T-helper 22 cell (primary cell): ENCODE measurements around the gene PPP1R37.

Experiments
- DNase-seq: peaks from one replicate; pipeline ENCODE4 v3.0.0-alpha.2; 2020; ENCODE audit warnings: low read depth

PPP1R37 gene

DNA sequence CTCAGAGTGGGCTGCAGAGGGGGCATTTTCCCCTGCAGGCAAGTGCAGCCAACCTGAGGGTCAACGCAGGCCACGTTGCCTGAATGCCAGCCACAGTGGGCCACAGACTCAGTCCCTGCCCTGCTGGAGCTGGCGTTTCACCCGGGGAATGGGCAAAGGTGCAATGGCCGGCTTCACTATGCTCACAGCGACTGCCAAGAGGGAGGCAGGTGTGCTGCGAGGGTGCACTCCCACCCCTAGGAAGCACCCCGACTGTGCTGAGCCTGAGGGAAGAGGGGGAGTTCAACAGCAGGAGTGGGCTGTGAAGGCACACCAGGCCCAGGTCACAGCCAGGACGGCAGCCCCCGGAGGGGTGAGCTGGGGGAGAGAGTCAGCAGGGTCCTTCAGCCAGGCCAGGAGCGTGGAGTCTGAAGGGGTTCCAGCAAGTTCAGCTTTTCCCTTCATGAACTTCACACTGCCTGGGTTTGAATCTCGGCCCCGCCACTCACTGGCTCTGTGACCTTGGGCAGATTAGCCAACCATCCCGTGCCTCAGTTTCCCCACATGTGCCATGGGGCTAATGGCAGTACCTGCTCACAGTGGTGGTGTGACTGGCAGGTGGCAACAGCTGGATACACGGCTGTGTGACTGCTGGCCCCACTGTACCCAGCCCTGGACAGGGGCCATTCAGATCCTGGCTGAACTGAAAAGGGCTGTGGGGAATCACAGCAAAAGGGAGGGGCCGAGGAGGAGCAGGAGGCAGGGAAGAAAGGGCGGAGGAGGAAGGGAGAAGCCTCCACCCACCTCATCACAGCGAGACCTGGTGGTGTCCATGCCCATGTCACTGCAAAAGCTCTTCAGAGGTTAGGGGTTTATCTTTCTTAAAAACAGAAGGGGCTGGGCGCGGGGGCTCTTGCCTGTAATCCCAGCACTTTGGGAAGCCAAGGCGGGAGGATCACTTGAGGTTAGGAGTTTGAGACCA lies 77.4 kb downstream of the PPP1R37 start:
- DNase-seq, result no peak

DNA sequence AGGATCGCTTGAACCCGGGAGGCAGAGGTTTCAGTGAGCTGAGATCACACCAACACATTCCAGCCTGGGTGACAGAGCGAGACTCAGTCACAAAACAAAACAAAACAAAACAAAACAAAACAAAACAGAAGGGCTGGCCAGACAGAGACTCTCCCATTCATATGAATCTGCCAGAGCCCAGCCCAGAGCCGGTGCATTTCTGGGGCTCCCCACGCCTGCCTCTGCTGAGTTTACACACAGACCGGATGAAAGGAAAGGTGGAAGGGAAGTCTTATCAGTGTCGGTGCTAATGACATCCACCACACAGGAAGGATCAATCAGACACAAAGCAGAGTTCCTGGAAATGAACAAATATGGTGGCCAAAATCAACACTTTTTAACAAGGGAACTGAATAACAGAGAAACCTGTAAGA lies 78.2 kb downstream of the PPP1R37 start:
- peak; percentile 35 for DNase-seq

GRCh38 chr19:45172173-45172572 lies 79.2 kb downstream of the PPP1R37 start:
- no peak for DNase-seq

DNA sequence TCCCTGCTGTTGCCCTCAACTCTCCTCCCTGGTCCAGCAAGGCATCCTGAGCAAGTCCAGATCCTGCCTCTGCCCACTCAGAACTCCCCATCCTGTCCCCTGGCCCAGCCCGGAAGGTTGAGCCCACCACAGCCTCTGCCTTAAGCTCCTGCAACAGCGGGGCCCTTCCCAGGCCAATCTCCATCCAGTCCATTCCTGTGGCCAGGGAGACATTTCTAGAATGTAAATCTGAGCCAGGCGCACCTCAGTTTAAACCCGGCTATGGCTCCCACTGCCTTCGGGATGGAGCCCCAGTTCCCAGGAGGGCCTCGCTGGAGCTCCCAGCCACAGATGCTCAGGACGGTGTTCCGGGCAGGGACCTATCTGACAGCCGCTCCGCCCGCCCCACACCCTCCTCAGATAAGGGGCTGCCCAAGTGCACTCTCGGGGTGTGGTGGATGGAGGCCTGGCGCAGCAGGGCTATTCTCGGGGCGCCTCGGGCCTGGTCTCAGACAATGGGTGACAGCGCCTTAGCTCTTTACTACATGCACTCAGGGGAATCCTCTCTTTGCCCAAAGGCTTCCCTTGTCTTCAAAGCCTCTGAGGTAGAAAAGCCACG lies 79.7 kb downstream of the PPP1R37 start:
- no peak for DNase-seq

DNA sequence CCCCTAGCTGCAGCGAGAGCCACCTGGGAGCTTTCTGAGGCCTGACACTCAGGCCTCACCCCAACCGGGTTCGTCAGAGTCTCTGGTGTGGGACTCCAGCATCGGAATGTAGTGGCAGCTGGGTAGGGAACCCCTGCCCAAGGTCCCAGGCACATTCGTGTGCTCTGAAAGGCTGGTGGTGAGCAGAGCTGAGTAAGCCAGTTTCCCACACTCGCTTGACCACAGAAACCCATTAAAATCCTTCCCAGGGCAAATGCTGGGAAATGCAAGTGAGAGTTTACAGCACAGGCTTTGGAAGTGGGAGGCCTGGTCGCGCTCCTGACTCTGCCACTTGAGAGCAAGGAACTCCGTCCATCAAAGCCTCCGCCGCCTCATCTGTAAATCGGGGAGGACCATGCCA lies 80.8 kb downstream of the PPP1R37 start:
- DNase-seq, result no peak

- DNase-seq, result no peak
Observed at GRCh38 chr19:45175515-45176345, 82.8 kb downstream of the PPP1R37 start.

GRCh38 chr19:45177817-45178261 lies 84.9 kb downstream of the PPP1R37 start, which contains the start of gene TRAPPC6A:
Gene TRAPPC6A, minus strand, starts transcription at chr19:45178237. Its CDS starts 19 bp downstream, at chr19:45178218.
- DNase-seq, result no peak

GRCh38 chr19:45178262-45179071 lies 85.5 kb downstream of the PPP1R37 start, which contains the start of gene BLOC1S3:
Gene BLOC1S3, plus strand, starts transcription at chr19:45178784. Its CDS starts 513 bp downstream, at chr19:45179297.
- peak; percentile 100 for DNase-seq

DNA sequence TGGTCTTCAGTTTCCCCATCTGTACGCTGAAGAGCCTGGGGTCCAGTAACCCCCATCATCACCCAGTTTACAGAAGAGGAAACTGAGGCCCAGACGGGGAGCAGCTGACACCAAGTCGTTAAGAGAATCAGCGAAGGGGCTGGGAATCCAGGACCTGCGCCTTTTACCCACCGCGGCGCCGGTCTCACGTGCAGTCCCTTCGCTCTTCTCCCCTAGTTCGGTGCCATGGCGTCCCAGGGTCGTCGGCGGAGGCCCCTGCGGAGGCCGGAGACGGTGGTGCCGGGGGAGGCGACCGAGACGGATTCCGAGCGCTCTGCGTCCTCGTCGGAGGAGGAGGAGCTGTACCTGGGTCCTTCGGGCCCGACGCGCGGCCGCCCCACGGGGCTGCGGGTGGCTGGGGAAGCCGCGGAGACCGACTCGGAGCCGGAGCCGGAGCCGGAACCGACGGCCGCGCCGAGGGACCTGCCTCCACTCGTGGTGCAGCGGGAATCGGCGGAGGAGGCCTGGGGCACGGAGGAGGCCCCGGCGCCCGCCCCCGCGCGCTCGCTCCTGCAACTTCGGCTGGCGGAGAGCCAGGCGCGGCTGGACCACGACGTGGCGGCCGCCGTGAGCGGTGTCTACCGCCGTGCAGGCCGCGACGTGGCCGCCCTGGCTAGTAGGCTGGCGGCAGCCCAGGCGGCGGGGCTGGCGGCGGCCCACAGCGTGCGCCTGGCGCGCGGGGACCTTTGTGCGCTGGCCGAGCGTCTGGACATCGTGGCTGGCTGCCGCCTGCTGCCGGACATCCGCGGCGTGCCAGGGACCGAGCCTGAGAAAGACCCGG lies 86.3 kb downstream of the PPP1R37 start:
- peak; percentile 23 for DNase-seq

- no peak for DNase-seq
Observed at GRCh38 chr19:45179892-45180370, 87.0 kb downstream of the PPP1R37 start.

DNA sequence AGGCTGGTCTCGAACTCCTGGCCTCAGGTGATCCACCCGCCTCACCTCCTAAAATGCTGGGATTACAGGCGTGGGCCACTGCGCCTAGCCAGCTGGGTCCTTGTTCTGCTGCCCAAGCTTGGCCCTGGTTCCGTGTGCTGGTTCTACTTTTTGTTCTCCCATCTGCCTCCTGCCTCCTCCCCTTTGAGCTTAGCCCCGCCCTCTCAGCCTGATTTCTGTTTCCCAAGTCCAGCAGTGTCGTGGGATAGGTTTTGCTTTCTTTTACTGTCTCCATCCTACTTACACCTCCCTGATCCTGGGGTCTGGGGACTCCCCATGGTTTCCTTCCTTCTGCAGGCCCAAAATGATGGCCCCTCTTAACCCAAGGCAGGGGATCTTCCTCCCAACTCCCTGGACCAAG lies 88.0 kb downstream of the PPP1R37 start:
- DNase-seq, result no peak

DNA sequence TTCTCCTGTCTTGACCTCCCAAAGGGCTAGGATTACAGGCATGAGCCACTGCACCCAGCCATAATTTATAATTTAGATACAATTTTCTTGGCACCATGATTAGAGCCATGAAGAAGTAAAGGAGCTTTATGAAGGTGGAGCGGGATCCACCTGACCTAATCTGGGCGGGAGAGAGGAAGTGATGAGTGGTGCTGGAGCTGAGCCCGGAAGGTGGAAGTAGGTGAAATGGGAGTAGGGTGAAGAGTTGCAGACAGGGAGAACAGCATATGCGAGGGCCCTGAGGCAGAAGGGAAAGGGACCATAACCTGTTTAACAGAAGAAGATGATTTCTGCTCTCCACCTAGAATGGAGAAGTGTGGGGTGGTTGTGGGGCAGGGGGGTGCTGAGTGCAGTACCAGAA lies 89.8 kb downstream of the PPP1R37 start:
- no peak for DNase-seq

DNA sequence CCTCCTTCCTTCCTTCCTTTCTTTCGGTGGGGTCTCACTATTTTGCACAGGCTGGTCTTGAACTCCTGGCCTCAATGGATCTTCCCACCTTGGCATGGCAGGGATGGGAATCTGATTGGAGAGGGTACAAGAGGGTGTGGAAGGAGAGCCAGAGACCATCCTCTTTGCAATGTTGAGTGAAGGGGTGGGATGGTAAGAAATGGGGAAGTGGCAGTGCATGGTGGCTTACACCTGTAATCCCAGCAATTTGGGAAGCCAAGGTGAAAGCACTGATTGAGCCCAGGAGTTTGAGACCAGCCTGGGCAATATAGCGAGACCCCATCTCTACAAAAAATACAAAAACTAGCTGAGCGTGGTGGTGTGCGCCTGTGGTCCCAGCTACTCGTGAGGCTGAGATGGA lies 91.1 kb downstream of the PPP1R37 start:
- DNase-seq, result no peak

GRCh38 chr19:45186509-45187334 lies 93.7 kb downstream of the PPP1R37 start:
- DNase-seq, result no peak

DNA sequence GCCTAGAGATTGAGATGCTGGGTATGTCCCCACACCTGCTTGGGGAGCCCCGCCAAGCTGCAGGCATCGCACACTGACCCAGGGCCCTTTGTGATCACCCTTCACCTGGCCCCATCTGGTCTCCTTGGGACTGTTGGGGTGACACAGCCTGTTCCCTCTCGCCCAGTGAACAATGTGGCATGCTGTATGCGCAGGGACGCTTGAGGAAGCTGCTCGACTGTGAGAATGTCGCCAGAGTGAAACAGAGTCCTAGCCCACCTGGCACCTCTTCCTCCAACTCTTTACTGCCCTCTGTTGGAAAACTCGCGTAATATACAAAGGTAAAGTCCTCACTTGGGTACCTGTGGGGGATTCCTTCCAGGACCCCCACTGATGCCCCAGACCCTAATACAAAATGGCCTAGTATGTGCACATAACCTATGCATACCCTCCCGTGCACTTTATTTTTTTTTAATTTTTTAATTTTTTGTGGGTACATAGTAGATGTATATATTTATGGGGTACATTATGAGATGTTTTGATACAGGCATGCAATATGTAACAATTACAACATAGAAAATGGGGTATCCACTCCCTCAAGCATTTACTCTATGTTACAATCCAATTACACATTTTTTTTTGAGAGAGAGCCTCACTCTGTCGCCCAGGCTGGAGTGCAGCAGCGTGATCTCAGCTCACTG lies 94.6 kb downstream of the PPP1R37 start:
- DNase-seq, result no peak

DNA sequence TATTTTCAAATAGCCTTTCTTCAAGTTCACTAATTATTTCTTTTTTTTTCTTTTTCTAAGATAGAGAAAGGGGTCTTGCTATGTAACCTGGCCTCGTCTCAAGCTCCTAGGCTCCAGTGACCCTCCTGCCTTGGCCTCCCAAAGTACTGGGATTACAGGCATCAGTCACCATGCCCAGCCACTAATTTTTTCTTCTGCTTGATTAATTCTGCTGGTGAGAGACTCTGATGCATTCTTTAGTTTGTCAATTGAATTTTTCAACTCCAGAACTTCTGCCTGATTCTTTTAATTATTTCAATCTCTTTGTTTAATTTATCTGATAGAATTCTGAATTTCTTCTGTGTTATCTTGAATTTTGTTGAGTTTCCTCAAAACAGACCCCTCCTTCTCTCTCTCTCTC lies 97.0 kb downstream of the PPP1R37 start:
- no peak for DNase-seq

DNA sequence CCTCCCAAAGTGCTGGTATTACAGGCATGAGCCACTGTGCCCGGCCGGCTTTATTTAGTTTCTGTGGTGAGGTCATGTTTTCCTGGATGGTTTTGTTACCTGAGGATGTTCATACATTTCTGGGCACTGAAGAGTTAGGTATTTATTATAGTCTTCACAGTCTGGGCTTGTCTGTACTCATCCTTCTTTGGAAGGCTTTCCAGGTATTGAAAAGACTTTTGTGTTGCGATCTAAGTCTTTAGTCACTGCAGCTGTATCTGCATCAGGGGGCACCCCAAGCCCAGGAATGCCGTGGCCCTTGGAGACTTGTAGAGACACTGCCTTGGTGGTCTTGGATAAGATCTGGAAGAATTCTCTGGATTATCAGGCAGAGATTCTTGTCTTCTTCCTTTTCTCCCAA lies 98.4 kb downstream of the PPP1R37 start:
- no peak for DNase-seq

DNA sequence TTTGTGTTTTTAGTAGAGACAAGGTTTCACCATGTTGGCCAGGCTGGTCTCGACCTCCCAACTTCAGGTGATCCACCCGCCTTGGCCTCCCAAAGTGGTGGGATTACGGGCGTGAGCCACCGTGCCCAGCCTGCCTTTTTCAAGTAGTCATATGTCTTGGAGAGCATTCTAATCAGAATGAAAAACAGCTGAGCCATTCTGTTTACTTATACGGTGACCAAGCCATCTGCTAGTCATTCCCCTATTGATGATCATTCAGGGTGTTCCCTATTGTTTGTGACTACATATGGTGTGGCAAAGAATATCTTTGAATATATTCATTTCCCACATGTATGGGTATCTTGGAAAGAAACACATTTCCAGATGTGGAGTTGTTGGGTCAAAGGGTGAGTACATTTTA lies 102.8 kb downstream of the PPP1R37 start:
- DNase-seq, result no peak
